Ecto neural progenitor cell (in vitro differentiated cells): Measurements from ENCODE around the gene AKAP8L.

Experiments used
- DNase-seq: peaks from one replicate; pipeline ENCODE4 v3.0.0-alpha.2; 2018; ENCODE audit warnings: low spot score

AKAP8L gene

GRCh38 chr19:15418579-15419412, at the start of gene AKAP8L:
TSS of gene AKAP8L (minus strand) at chr19:15418988. CDS start at chr19:15418923, 65 bp downstream.
- peak; percentile 98 for DNase-seq

GRCh38 chr19:15467734-15468214, 49.0 kb upstream of the AKAP8L start:
- DNase-seq, result no peak

GRCh38 chr19:15466851-15467733, 48.3 kb upstream of the AKAP8L start:
- no peak for DNase-seq

- DNase-seq, result peak; percentile 42
Measured at GRCh38 chr19:15464394-15465385, 45.9 kb upstream of the AKAP8L start, which contains the start of gene RASAL3. TSS of gene RASAL3 (minus strand) at chr19:15464544. CDS start at chr19:15464358, 186 bp downstream.

GRCh38 chr19:15463861-15464371, 45.1 kb upstream of the AKAP8L start:
- DNase-seq, result peak; percentile 45

GRCh38 chr19:15461694-15462093, 42.9 kb upstream of the AKAP8L start:
- no peak for DNase-seq

- no peak for DNase-seq
Measured at GRCh38 chr19:15457701-15458484, 39.1 kb upstream of the AKAP8L start.

GRCh38 chr19:15456871-15457700, 38.3 kb upstream of the AKAP8L start:
- DNase-seq, result no peak

GRCh38 chr19:15456441-15456840, 37.7 kb upstream of the AKAP8L start:
- DNase-seq, result no peak

GRCh38 chr19:15455996-15456395, 37.2 kb upstream of the AKAP8L start:
- no peak for DNase-seq

GRCh38 chr19:15453906-15454860, 35.4 kb upstream of the AKAP8L start:
- DNase-seq, result no peak

GRCh38 chr19:15453091-15453578, 34.3 kb upstream of the AKAP8L start:
- DNase-seq, result no peak

- peak; percentile 95 for DNase-seq
Measured at GRCh38 chr19:15452111-15453047, 33.6 kb upstream of the AKAP8L start.

GRCh38 chr19:15450528-15450890, 31.7 kb upstream of the AKAP8L start:
- DNase-seq, result no peak

- DNase-seq, result peak; percentile 89
Measured at GRCh38 chr19:15449620-15450527, 31.1 kb upstream of the AKAP8L start, which contains the start of gene WIZ. TSS of gene WIZ (minus strand) at chr19:15449956. CDS start at chr19:15448307, 1,649 bp downstream.
